Mucosa of stomach (tissue), 1 donor: ENCODE data around the gene THAP12.
A peak's percentile ranks its signal among the peaks of the same experiment; 100 is the strongest.

Experiments
- H3K27me3 ChIP-seq: one replicate; pipeline ENCODE4 v1.7.0; 2013; ENCODE audit warnings: mild to moderate bottlenecking, low read length; ENCODE audit not compliant: control insufficient read depth, insufficient read depth
- H3K36me3 ChIP-seq: one replicate; pipeline ENCODE4 v1.7.0; 2013; ENCODE audit warnings: low read length; ENCODE audit not compliant: control insufficient read depth, insufficient read depth
- H3K4me1 ChIP-seq: one replicate; pipeline ENCODE4 v1.7.0; 2013; ENCODE audit warnings: mild to moderate bottlenecking, low read length; ENCODE audit not compliant: control insufficient read depth, insufficient read depth
- H3K4me3 ChIP-seq: one replicate; pipeline ENCODE4 v1.7.0; 2013; ENCODE audit warnings: low read length
- H3K9ac ChIP-seq: one replicate; pipeline ENCODE4 v1.7.0; 2013; ENCODE audit warnings: mild to moderate bottlenecking, low read length, moderate library complexity
- H3K9me3 ChIP-seq: one replicate; pipeline ENCODE4 v1.7.0; 2013; ENCODE audit warnings: mild to moderate bottlenecking, low read length, moderate library complexity; ENCODE audit not compliant: control insufficient read depth
- donor health status: Pancreatic carcinoma.

Gene THAP12

DNA sequence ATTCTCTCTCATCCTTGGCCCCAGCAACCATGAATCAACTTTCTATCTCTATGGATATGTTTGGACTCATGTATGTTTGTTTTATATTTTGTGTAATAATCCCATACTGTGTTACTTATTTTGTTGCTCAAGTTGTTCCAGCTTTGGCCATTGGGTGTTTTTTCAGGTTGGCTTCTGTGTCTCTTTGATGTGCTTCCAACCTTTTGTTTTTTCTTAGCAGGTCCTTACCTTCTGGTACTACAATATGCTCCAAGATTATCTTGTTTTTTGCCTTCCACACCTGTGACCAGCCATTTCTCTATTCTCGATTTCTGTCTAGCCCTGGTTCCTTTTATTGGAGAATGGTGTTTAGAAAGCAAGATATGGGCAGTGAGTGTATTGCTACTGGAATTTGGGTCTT, 14.4 kb upstream of the THAP12 start:
- Histone ChIP-seq H3K36me3 (no peaks in the 10 kb centered on the region), H3K4me1 (peaks cover 13% of the 10 kb centered on the region), H3K27me3 (no peaks in the 10 kb centered on the region), H3K4me3 (no peak overlapping the region), H3K9ac (no peak overlapping the region), H3K9me3 (no peaks in the 10 kb centered on the region)

DNA sequence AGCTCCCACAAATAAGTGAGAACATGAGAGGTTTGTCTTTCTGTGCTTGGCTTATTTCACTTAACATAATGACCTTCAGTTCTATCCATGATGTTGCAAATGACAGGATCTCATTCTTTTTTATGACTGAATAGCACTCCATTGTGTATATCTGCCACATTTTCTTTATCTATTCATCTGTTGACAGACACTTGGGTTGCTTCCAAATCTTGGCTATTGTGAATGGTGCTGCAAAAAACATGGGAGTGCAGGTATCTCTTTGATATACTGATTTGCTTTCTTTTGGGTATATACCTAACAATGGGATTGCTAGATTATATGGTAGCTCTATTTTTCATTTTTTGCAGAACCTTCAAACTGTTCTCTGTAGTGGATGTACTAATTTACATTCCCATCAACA, 13.5 kb upstream of the THAP12 start:
- Histone ChIP-seq H3K9ac (no peak overlapping the region), H3K4me1 (peaks cover 15% of the 10 kb centered on the region), H3K27me3 (no peaks in the 10 kb centered on the region), H3K9me3 (no peaks in the 10 kb centered on the region), H3K36me3 (no peaks in the 10 kb centered on the region), H3K4me3 (no peak overlapping the region)

DNA sequence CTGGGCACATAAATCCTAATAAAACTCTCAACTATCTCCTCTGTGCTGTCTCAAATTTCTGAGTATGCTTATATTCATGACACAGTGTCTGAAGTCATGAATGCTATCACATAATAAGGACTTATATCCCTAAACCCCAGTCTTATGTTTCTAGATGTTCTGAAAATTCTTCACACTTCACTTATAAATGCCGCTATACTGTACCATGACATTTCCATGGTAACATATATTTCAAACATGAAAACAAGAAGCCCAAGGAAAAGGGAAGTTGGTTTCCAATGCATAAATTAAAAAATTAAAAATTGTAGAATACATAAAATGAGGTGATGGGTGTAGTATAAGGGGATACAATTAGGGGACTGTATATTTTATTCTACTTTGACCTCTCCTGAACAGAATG, 11.9 kb upstream of the THAP12 start:
- Histone ChIP-seq H3K4me3 (no peak overlapping the region), H3K4me1 (peaks cover 15% of the 10 kb centered on the region), H3K36me3 (no peaks in the 10 kb centered on the region), H3K27me3 (no peaks in the 10 kb centered on the region), H3K9ac (no peak overlapping the region), H3K9me3 (no peaks in the 10 kb centered on the region)

DNA sequence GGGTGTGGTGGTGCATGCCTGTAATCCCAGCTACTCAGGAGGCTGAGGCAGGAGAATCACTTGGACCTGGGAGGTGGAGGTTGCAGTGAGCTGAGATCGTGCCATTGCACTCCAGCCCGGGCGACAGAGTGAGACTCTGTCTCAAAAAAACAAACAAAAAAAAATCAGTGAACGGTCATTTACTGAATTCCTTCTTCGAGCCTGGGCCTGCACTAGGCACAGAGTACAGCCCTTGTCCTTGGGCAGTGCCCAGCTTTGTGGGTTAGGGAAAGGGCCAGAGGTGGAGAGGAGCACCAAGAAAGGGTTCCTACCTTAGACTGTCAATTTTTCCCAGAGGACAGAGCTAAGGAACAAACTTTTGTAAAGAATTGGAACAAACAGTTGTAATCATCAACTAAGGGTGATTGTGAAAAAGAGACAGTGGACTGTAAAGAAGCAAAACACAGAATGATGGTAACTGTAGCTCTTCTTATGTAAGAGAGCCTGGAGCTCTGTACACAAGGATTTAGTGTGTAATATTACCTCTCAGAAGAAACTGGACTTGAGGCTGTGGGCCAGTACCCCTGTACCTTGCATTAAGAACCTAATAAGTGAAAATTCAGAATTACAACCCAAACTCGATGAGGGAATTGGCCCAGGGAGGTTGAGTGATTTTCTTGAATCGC, 11.0 kb upstream of the THAP12 start:
- no peak overlapping the region for H3K4me3 ChIP-seq
- H3K27me3 ChIP-seq, result no peaks in the 10 kb centered on the region
- no peaks in the 10 kb centered on the region for H3K36me3 ChIP-seq
- no peak overlapping the region for H3K9ac ChIP-seq
- no peaks in the 10 kb centered on the region for H3K9me3 ChIP-seq
- peaks cover 15% of the 10 kb centered on the region for H3K4me1 ChIP-seq

DNA sequence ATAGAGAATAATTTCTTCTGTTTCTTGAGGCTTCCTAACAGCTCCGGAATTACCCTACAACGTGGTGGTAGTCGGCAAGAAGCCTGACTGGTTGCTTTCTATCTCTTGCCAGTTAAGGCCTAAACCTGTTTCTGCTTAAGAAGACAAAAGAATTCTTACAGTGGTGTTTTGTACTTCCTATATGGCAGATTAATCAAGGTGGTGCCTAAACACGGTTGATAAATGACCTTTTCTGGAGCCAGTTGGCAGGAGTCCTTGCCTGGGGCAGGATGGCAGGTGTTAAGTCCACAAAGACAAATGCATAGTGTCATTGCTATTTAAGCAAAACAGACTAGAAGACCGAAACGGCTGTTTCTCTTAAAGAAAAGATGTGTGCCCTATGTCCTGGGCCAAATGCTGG, 10.1 kb upstream of the THAP12 start:
- Histone ChIP-seq H3K36me3 (no peaks in the 10 kb centered on the region), H3K4me1 (peaks cover 15% of the 10 kb centered on the region), H3K9me3 (no peaks in the 10 kb centered on the region), H3K9ac (no peak overlapping the region), H3K27me3 (no peaks in the 10 kb centered on the region), H3K4me3 (no peak overlapping the region)

DNA sequence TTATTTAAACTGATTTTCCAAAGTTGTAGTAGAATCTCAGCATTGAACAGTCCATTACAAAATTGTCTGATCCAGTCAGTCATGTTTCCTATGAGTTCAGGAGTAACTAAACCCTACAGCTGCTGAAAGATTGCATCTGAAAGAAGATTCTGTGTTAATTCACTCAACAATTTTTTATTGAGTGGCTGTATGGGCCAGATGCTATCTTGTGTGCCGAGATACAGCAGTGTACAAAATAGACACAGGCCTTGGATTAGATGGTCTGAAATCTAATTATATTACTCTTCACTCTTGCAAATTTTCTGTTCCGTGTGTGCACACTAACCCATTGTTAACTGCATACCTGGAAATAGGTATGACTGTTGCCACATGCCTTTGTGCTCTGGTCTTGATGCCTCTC, 7.5 kb upstream of the THAP12 start:
- Histone ChIP-seq H3K4me1 (peaks cover 15% of the 10 kb centered on the region), H3K9me3 (no peaks in the 10 kb centered on the region), H3K4me3 (no peak overlapping the region), H3K9ac (no peak overlapping the region), H3K27me3 (no peaks in the 10 kb centered on the region), H3K36me3 (no peaks in the 10 kb centered on the region)

DNA sequence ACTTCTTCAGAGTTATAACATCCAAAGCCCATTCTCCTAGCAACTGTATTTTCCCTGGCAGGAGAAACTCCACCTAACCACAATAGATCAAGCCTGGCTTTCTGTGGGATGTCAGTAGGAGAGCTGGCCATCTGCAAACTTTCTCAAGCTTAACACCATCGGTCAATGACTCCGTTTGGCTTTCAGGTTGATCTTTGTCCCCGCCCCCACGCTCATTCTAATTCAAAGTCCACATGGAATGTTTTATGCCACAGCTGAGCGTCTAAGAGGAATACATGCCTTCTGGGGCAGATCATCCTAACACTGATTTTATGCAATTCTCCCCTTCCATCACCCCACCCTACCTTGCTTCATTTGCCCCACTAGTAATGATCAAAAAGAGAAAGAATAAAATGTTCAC, 5.0 kb upstream of the THAP12 start:
- Histone ChIP-seq H3K27me3 (no peaks in the 10 kb centered on the region), H3K9ac (no peak overlapping the region)

DNA sequence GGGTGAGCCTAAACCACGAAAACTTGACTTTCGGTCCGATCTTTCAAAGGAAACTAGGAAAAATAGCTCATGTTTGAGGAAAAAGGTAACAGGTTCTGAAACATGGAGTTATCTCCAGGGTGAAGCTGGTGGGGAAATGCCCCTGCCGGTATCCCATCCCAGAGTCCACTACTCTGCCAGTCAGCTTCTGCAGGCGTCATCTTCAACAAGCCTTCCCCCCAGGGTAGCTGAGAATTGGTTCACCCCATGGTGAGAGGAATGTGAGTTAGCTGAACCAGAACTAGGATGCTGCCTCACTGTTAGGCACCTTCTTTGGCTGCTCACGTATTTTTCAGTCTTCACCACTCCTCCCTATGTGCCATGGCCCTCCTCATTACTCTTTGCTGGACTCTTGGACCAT, 1.3 kb upstream of the THAP12 start:
- Histone ChIP-seq H3K4me1 (peaks cover 21% of the 10 kb centered on the region), H3K4me3 (peak overlapping the region; percentile 32), H3K9me3 (no peaks in the 10 kb centered on the region), H3K36me3 (no peaks in the 10 kb centered on the region), H3K9ac (no peak overlapping the region), H3K27me3 (no peaks in the 10 kb centered on the region)

More for the DNA sequence above, 5.0 kb upstream of the THAP12 start:
- Histone ChIP-seq H3K36me3 (no peaks in the 10 kb centered on the region), H3K4me1 (peaks cover 17% of the 10 kb centered on the region), H3K4me3 (no peak overlapping the region), H3K9me3 (no peaks in the 10 kb centered on the region)

DNA sequence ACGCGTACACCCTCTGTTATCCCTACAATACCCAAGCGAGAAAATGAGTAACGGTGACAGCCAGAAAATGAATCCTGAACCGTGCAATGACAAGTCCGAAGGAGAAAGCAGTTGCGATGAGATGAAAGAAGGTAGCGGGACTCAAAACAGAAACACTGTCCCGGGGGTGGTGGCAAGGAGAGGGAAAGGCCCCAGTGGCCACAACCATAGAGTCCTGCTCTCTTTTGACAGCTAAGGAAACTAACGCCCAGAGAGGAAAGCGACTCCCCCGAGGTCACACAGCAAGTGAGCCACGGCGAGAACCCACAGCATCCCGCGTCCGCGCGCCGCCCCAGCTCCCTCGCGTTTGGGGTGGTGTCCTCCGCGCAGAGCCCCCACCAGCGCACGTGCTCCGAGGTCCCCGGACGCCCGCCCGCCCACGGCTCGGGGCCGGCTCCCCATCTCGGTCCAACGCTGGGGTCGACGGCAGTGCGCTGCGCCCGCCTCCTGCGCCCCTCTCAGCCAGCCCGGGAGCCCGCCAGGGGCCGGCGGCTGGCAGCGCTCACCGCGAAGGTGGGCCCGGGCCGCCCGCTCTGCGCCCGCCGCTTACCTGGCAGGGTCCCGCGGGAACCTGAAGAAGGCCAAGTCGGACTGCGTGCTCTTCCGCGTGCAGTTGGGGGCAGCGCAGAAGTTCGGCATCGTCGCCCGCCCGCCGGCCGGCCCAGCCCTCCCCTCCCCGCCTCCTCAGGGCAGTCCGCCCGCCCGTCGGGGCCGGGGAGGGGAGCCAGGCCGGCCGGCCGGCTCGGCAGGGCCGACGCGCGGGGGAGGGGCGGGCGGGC, 564 bp downstream of the THAP12 start:
- no peaks in the 10 kb centered on the region for H3K9me3 ChIP-seq
- H3K4me3 ChIP-seq, result peak overlapping the region; percentile 21
- H3K27me3 ChIP-seq, result no peaks in the 10 kb centered on the region
- H3K9ac ChIP-seq, result peak overlapping the region; percentile 45
- peaks cover 21% of the 10 kb centered on the region for H3K4me1 ChIP-seq
- H3K36me3 ChIP-seq, result no peaks in the 10 kb centered on the region

DNA sequence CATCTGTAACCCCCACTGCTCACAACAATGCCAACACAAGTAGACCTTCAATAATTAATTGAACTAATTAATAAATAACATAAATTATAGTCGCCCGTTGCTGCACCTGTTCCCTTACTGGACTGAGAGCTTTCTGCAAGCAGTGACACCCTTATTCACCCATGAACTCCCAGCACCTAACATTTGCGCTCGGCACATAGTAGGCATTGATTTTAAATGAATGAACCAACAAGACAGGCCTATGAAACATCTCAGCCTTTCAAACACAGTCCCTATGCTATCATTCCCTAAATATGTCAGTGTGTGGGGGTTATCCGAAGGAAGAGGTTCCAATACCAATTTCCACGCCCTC, 1.1 kb downstream of the THAP12 start:
- no peaks in the 10 kb centered on the region for H3K9me3 ChIP-seq
- no peaks in the 10 kb centered on the region for H3K27me3 ChIP-seq
- H3K36me3 ChIP-seq, result no peaks in the 10 kb centered on the region
- H3K4me3 ChIP-seq, result peak overlapping the region; percentile 21
- H3K4me1 ChIP-seq, result peaks cover 21% of the 10 kb centered on the region
- H3K9ac ChIP-seq, result peak overlapping the region; percentile 45

DNA sequence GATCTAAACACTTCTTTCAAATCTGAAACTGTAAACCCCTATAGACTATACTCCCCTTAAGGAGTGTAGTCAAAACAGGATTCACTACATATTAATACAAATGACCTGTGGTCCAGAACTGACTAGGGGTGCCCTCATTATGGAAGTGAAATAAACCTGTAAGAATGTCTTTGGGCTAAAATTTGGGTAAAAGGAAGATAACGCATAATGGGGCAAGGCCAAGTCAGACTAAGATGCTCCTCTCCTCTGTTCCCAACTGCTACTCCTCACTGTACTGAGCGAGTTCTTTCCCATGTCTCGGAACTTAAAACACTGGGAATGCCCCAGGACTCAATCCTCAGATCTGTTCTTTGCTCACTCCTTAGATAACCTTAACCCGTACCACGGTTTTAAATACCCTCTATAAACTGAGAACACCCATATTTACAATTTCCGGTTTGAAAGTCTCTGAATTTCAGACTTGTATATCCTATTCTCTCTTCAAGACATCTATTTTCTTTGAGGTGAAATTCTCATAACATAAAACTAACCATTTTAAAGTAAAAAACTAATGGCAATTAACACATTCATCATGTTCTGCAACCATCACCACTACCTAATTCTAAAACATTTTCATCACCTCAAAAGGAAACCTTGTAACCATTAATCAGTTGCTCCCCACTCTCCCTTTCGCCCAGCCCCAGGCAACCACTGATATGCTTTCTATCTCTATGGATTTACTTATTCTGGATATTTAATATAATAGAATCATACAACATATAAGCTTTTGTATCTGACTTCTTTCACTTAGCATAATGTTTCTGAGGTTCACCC, 4.0 kb downstream of the THAP12 start:
- Histone ChIP-seq H3K9me3 (no peaks in the 10 kb centered on the region), H3K36me3 (no peaks in the 10 kb centered on the region), H3K4me1 (peaks cover 13% of the 10 kb centered on the region), H3K4me3 (no peak overlapping the region), H3K9ac (no peak overlapping the region), H3K27me3 (no peaks in the 10 kb centered on the region)

DNA sequence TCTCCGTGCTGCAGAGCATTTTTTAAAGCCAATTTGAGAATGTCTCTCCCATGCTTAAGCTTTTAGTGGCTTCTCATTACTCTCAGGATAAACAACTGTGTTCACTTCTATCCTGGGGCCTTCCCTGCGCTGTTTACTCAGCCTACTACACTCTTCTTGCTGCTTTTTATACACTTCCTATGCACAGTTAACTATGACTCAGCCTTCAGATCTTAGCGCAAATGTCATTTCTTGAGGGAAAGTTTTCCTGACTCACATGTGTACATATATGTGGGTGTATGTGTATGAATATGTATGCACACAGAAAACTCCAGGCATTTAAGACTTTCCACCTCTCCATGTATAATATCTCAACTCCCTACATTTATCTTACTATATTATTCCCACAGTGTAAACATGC, 9.8 kb downstream of the THAP12 start:
- H3K9ac ChIP-seq, result no peak overlapping the region
- no peaks in the 10 kb centered on the region for H3K27me3 ChIP-seq
- H3K9me3 ChIP-seq, result no peaks in the 10 kb centered on the region
- H3K4me1 ChIP-seq, result peaks cover 13% of the 10 kb centered on the region
- no peak overlapping the region for H3K4me3 ChIP-seq
- H3K36me3 ChIP-seq, result no peaks in the 10 kb centered on the region
